ENCODE data around the gene P4HA1.
"Not testable (repeated sequence)": the region's sequence is repeated elsewhere in the genome, so short reads cannot be mapped to it uniquely, and the experiment has no call there.

Gene P4HA1

GRCh38 chr10:73096449-73097304 lies at the start of gene P4HA1:
Gene P4HA1, minus strand, starts transcription at chr10:73096866. Its CDS starts 21,983 bp downstream, at chr10:73074883.
- peak; percentile 97 to 98 for DNase-seq (ENCODE audit: low read depth in 1 of 2, low spot score in 1 of 2)

DNA sequence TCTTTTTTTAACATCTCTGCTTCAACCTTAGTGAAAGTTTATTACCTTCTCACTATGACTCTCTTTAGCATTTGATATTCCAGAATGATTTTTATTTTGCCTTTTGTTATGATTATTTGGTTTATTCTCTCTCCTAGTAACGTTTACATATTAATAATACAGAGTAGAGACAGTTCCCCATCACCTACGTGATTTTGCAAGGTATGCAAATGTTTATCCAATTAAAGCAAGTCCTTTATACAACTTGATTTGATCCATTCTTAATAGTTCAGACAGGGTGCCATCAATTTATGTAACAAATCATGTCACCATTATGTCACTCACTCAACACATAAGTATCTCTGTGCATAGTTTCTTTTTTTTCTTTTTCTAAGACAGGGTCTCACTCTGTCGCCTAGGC lies 44.9 kb upstream of the P4HA1 start:
- no peak for DNase-seq (ENCODE audit: low read depth in 1 of 2, low spot score in 1 of 2)

GRCh38 chr10:73139251-73139650 lies 42.6 kb upstream of the P4HA1 start:
- DNase-seq (ENCODE audit: low read depth in 1 of 2, low spot score in 1 of 2), result no peak

GRCh38 chr10:73136627-73137026 lies 40.0 kb upstream of the P4HA1 start:
- DNase-seq (ENCODE audit: low read depth in 1 of 2, low spot score in 1 of 2), result no peak

GRCh38 chr10:73134727-73135126 lies 38.1 kb upstream of the P4HA1 start:
- no peak for DNase-seq (ENCODE audit: low read depth in 1 of 2, low spot score in 1 of 2)

GRCh38 chr10:73131913-73132686 lies 35.4 kb upstream of the P4HA1 start:
- no peak for DNase-seq (ENCODE audit: low read depth in 1 of 2, low spot score in 1 of 2)

GRCh38 chr10:73131301-73131700 lies 34.6 kb upstream of the P4HA1 start:
- DNase-seq (ENCODE audit: low read depth in 1 of 2, low spot score in 1 of 2), result no peak

GRCh38 chr10:73126343-73126742 lies 29.7 kb upstream of the P4HA1 start:
- no peak for DNase-seq (ENCODE audit: low read depth in 1 of 2, low spot score in 1 of 2)

- no peak for DNase-seq (ENCODE audit: low read depth in 1 of 2, low spot score in 1 of 2)
These were observed 23.3 kb upstream of the P4HA1 start for GRCh38 chr10:73119952-73120351.

GRCh38 chr10:73119457-73119856 lies 22.8 kb upstream of the P4HA1 start:
- no peak for DNase-seq (ENCODE audit: low read depth in 1 of 2, low spot score in 1 of 2)

DNA sequence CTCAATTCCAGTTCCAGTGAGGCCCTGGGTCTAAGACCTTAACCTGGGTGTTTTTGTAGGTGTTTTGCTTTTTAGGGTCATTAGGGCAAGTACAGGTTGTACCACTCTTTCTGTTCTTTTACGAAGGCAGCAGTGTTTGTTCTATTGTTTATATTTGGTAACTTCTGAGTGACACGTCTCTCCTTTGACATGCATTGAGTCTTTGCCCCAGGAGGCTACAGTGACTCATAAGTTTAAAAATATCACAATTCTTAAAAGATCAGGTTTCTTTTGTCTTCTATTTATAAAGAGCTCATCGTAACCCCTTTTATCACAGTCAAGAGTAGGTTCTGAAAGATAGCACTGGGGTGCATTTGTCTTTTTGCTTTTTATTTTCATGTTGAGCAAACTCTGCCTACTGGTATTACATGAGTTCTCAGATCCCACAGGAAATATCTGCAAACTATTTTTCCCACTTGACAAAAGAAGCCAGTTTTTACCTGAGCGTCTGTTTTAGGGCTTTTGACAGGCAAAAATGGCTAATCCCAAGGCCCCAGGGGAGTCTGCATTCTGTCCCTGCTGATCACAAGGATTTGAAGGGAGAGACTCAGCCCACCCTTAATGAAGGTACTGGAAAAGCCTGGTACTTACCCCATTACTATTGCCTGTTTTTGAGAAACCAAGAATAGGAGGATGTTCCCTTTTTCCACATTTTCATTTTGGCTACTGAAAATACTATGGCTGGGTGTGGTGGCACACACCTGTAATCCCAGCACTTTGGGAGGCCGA lies 21.5 kb upstream of the P4HA1 start:
- DNase-seq (ENCODE audit: low read depth in 1 of 2, low spot score in 1 of 2), result no peak

DNA sequence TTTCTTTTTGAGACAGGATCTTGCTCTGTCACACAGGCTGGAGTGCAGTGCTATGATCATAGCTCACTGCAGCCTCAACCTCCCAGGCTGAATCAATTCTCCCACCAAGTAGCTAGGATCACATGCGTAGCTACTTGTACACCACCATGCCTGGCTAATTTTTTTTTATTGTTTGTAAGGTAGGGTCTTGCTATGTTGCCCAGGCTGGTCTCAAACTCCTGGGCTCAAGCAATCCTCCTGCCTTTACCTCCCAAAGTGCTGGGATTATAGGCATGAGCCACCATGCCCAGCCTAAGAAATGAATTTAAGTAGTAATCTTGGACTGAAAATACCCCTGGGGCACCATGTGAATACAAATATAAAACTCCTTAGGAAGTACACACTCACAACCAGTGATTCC lies 19.4 kb upstream of the P4HA1 start:
- DNase-seq (ENCODE audit: low read depth in 1 of 2, low spot score in 1 of 2), result no peak

DNA sequence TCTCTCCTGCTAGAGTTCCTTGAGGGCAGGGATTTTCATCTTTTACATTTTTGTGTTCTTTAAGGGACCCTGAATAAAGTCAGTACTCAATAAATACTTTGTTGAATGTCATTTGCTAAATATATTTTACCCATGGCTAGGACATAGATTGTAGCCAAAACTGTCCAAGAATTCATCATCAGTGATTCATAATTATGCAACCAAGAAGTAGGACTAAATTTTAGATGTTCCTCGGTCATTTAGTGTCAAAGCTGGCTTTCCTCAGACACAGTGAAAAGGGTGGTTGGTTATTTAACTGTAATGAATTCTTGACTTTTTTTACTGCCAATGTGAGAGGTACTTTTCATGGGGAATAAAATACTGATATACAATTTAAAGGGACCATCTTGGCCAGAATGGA lies 16.9 kb upstream of the P4HA1 start:
- no peak for DNase-seq (ENCODE audit: low read depth in 1 of 2, low spot score in 1 of 2)

DNA sequence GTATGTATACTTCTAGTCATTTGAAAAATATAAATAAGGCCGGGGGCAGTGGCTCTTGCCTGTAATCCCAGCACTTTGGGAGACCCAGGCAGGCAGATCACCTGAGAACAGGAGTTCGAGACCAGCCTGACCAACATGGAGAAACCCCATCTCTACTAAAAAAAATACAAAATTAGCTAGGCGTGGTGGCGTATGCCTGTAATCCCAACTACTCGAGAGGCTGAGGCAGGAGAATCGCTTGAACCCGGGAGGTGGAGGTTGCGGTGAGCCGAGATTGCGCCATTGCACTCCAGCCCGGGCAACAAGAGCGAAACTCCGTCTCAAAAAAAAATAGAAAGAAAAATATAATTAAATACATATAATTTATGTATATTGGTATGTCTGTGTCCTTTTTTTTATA lies 15.4 kb upstream of the P4HA1 start:
- DNase-seq (ENCODE audit: low read depth in 1 of 2, low spot score in 1 of 2), result not testable (repeated sequence)

GRCh38 chr10:73110345-73110849 lies 13.7 kb upstream of the P4HA1 start, which contains the start of gene NUDT13:
Gene NUDT13, plus strand, starts transcription at chr10:73110455. Its CDS starts 3,911 bp downstream, at chr10:73114366.
- peak in 1 of 2 donors; percentile 44 for DNase-seq (ENCODE audit: low read depth in 1 of 2, low spot score in 1 of 2)

DNA sequence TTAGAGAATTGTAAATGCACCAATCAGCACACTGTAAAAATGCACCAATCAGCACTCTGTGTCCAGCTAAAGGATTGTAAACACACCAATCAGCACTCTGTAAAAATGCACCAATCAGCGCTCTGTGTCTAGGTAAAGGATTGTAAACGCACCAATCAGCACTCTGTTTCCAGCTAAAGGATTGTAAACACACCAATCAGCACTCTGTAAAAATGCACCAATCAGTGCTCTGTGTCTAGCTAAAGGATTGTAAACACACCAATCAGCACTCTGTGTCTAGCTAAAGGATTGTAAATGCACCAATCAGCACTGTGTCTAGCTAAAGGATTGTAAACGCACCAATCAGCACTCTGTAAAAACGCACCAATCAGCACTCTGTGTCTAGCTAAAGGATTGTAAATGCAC lies 12.6 kb upstream of the P4HA1 start:
- not testable (repeated sequence) for DNase-seq (ENCODE audit: low read depth in 1 of 2, low spot score in 1 of 2)

DNA sequence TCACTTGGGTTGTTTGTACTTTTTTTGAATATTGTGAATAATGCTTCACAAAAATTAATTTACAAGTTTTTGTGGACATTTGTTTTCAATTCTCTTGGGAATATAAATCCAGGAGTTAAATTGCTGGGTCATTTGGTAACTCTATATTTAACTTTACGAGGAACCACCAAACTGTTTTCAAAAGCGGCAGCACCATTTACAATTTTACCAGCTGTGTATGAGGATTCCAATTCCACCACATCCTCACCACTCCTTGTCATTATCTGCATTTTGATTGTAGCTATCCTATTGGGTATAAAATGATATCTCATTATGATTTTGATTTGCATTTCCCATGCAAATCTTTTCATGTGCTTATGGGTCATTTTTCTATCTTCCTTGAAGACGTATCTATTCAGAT lies 9.6 kb upstream of the P4HA1 start:
- DNase-seq (ENCODE audit: low read depth in 1 of 2, low spot score in 1 of 2), result no peak

DNA sequence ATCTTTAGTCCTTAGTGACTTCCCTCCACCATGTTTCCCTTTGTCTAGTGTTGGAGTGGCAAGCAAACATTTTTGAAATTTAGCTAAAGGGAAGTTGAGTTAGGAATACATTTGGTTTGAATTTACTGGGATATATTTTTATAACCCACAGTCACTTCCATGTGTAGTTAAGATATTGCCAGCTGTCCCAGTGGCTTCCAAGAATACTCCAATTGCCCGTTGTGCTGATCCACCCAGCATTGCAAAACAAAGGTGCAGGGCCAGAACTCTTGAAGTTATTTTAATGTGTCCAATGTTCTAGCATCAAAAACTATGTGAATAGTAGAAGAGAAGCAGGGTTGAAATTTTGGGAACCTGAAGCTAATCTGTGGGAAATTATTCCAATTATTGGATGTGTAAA lies 2.5 kb upstream of the P4HA1 start:
- DNase-seq (ENCODE audit: low read depth in 1 of 2, low spot score in 1 of 2), result no peak

DNA sequence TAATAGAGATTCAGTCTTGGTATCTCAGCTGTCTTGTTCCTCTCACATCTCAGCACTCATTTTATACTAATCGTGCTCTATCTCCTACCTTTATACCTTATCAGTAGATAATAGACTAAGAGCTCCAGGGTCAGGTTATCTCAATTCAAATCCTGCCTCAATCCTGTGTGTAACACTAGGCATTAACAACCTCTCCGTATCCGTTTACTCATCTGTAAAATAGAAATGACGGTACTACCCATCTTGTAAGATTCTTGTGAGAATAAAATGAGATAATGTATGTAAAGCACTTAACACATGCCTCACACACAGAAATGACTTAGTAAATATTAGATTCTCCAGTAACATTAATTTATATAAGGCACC lies 622 bp upstream of the P4HA1 start:
- no peak for DNase-seq (ENCODE audit: low read depth in 1 of 2, low spot score in 1 of 2)

DNA sequence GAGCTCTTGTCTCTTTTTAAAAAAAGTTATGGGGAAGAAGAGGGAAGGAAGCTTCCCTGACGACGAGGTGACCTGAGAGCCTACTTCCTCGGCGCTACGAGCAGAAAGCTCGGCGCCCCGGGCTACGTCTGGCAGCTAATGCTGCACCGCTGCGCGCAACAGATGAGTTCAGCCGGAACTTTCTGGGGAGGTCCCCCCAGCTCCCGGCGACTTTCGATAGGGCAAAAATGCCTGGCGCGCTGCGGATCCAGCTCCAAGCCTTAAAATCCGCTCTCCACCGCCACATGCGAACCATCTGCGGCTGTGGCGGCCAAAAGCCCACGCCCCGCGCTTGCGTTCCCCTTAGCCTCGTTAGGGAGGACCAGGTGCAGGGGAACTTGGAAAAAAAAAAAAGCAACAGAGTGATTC lies 621 bp downstream of the P4HA1 start:
- DNase-seq (ENCODE audit: low read depth in 1 of 2, low spot score in 1 of 2), result peak; percentile 32 to 61

DNA sequence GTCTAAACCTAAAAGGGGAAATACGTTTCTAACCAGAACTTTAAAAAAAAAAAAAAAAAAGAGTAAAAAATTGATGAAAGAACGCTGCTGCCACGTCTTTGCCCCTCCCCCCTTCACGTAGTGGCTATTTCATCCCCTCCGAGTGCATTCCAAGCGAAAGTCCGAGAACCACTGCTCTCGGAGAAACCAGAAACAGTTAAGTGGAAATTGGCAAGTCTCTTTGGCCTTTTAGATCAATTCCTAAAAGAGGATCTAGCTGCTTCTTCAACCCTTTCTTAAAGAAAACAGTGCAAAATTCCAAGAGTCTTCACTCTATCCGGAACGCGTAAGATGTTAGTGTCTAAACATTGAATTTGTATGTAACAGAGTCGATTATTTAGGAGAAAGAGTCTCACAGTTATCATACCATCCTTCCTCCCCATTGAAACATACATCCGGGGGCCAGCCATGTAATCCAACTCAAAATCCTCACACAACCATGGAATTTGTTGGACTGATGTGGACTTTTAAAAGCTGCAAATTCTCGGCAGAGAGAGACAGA lies 1.1 kb downstream of the P4HA1 start:
- DNase-seq (ENCODE audit: low read depth in 1 of 2, low spot score in 1 of 2), result peak in 1 of 2 donors; percentile 11
